ENCODE results near the gene GAB1.

GAB1 gene
- total RNA-seq, result 6.6 to 23.4 (median 11.1) reads per million in 17 experiments

GRCh38 chr4:143336781-143337599, at the start of gene GAB1:
Gene GAB1, plus strand, starts transcription at chr4:143336876. Its CDS starts 313 bp downstream, at chr4:143337189.
- DNase-seq, result peak in 1 of 4 experiments; percentile 24

DNA sequence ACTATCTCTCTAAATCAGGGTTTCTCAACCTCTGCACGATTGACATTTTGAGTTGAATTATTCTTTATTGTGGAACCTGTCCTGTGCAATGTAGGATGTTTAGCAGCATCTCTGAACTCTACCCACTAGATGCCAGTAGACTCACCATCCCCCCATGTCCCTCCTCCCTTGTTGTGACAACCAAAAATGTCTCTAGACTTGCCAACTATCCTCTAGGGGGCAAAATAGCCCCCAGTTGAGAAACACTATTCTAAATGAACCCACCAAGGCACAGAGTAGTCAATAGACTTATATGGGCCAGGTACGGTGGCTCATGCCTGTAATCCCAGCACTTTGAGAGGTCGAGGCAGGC, 49.1 kb upstream of the GAB1 start:
- no peak for DNase-seq

- no peak for DNase-seq
These were observed 48.5 kb upstream of the GAB1 start for GRCh38 chr4:143288171-143288570.

GRCh38 chr4:143289370-143289769, 47.3 kb upstream of the GAB1 start:
- no peak for DNase-seq

DNA sequence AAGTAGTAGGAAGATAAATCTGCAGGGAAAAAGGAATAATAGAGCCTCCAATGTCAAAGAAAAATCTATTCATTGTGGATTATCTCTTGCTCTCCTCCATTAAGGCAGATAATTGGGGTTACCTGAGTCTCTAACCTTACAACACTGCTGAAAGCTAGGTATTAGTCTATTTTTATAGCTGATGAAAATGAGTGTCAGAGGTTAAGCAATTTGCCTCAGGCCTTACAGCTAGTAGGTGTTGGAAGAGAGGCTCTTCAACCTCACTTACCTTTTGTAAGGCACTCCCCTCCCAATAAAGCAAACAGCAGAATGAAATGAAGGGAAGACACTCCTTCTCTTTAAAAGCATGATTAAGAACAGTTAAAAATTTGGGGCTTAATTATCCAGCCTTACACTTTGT, 45.4 kb upstream of the GAB1 start:
- no peak for DNase-seq

DNA sequence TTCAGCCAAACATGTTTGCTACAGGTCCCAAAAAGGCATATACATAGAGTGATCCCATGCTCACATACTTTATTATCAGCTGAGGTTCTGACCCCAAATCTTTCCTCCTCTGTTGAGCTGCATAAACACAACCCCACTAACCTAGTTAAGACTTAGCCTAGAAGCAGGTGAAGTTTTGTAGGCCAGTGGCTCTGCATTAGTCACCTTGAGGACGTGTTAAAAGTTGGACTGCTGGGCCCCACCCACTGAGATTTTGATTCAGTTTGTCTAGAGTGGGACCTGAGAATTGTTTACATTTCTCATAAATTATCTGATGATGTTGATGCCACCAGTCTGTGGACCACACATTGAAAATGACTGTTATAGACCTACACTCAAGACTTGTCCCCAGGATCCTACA, 43.8 kb upstream of the GAB1 start:
- DNase-seq, result no peak

- no peak for DNase-seq
These were observed 42.4 kb upstream of the GAB1 start for GRCh38 chr4:143294310-143294709.

DNA sequence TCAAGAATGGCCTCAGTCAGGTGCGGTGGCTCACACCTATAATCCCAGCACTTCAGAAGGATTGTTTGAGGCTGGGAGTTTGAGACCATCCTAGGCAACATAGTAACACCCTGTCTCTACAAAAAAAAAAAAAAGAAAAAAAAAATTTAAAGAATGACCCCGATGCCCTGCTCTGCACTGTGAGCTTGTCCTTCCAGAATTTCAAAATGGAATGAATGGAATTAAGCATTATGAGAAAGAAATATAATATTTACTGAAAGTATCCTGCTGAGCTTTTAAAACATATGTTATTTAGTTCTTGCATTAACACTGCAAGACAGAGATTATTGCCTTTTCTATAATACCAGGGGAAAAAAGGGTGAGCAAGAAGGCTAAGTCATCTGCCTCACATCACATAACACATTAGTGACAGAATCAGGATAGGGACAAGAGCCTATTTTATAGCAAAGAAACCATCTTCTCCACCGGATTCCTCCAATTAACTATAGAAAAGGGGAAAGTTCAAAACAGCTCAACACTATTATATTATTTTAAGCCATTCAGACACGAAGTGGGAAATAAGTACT, 41.9 kb upstream of the GAB1 start:
- DNase-seq, result no peak

- DNase-seq, result no peak
These were observed 40.1 kb upstream of the GAB1 start for GRCh38 chr4:143296397-143297067.

DNA sequence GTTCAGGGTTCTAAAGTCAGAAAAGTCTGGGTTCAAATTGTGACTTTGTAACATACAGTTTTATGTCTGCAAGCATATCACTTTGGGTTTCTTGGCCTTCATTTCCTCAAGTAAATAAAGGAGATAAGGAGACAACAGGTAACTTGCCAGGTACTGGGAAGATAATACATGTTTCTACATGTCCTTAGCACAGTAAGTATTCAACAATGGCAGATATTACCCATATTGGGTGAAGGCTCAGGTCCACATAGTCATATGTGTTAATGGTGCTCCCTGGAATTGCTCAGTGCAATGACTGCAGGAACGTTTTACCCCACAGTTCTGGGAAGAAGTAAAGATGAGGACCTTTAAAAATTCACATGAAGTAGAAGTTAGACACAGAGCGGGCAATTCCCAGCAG, 35.8 kb upstream of the GAB1 start:
- no peak for DNase-seq

DNA sequence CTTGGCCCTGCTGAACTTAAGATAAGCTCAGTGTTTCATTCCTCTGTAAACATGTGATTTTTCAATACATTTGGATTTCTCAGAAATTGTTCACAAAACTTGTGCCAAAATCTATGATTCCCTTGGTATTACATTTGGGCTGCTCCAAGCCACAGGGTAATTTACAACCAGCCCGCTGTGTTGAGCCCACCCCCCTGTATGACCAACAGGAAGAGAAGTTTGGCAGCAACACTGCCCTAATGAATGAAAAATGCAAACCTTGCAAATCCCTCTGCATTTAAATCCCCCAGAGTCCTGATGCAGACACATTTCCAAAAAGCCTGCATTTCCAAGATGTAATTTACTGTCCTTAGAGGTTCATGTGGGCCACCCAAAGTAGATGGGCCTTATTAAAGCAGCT, 34.1 kb upstream of the GAB1 start:
- no peak for DNase-seq

DNA sequence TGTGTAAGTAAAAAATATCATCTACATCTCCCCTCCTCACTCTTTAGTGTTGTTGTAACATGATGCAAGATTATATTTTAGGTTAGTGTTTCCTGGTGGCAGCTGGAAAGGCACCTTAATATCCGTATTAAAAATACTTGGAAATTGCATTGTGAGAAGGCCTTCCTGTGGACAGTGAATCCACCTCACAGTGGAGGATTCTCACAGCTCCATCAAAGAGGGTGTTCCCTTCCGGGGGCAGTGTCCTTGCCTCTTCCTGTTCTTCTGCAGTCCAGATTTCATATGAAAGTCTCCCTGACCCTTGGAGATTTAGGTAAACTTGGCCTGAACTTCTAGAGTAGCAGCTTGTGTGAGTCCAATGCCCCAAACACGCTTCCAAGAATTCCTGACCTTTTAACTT, 29.9 kb upstream of the GAB1 start:
- DNase-seq, result no peak

GRCh38 chr4:143307531-143307930, 29.1 kb upstream of the GAB1 start:
- DNase-seq, result no peak

GRCh38 chr4:143308377-143308776, 28.3 kb upstream of the GAB1 start:
- no peak for DNase-seq

DNA sequence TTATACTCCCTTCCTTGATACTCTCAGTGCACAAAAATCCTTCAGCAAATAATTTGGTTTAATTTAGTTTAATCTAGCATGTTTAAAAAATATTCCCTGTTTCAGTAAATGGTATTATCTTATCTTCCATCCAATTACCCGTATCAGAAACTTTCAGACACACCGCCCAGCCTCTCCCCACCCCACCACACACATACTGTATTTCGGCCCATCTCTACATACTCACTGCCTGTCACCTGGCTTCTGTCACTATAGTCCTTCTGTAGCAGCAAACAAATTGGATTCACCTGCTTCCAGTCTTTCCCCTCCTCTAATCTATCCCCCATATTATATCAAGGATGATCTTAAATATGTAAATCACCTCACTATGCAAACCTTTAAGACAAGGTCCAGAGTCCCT, 24.8 kb upstream of the GAB1 start:
- no peak for DNase-seq

GRCh38 chr4:143313521-143313920, 23.2 kb upstream of the GAB1 start:
- DNase-seq, result no peak

- no peak for DNase-seq
These were observed 22.7 kb upstream of the GAB1 start for GRCh38 chr4:143313996-143314395.

- DNase-seq, result no peak
These were observed 16.6 kb upstream of the GAB1 start for GRCh38 chr4:143320113-143320512.

- no peak for DNase-seq
These were observed 9.9 kb upstream of the GAB1 start for GRCh38 chr4:143326735-143327134.

DNA sequence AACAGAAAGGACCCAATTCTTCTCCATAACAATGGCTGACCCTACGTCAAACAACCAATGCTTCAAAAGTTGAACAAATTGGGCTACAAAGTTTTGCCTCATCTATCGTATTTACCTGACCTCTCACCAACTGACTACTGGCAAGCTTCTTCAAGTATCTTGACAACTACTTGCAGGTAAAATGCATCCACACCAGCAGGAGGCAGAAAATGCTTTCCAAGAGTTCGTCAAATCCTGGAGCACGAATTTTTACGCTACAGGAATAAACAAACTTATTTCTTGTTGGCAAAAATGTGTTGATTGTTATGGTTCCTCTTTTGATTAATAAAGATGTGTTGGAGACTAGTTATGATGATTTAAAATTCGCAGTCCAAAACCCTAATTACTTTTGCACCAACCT, 6.7 kb upstream of the GAB1 start:
- DNase-seq, result no peak

DNA sequence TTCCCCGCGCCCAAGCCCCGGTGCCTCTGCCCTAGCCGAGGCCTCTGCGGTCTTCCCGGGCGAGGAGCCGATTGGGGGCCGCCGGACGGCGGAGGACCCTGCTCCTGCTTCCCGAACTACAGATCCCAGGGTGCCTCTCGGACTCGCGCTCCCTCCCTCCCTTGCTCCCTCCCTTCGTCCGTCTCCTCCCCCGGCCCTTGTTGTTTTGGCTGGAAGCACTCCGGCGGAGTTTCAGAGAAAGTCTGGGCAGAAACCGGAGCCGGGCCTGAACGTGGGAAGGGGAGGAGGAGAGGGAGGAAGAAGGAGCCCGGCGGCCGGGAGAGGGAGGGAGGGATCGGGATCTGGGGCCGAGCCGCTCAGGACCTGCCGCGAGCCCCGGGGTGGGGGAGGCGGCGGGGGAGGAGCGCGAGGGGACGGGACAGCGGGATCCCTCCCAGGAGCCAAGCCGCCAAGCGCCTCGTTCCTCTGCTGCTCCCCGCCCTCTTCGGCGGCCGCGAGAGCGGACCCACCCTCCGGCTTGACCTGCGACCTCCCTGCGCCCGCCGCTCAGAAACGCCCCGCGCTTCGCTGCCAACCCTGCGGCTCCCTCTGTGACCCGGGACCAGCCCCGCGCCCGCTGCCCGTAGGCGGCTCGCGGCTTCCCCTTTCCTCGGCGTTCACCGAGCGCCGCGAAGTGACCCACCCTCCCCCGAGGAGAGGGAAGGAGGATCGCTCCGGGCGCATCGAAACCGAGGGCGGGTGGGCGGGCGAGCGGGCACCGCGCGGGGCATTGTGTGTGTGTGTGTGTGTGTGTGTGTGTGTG, 496 bp upstream of the GAB1 start:
- DNase-seq, result peak; percentile 92 to 97 (median 96)

DNA sequence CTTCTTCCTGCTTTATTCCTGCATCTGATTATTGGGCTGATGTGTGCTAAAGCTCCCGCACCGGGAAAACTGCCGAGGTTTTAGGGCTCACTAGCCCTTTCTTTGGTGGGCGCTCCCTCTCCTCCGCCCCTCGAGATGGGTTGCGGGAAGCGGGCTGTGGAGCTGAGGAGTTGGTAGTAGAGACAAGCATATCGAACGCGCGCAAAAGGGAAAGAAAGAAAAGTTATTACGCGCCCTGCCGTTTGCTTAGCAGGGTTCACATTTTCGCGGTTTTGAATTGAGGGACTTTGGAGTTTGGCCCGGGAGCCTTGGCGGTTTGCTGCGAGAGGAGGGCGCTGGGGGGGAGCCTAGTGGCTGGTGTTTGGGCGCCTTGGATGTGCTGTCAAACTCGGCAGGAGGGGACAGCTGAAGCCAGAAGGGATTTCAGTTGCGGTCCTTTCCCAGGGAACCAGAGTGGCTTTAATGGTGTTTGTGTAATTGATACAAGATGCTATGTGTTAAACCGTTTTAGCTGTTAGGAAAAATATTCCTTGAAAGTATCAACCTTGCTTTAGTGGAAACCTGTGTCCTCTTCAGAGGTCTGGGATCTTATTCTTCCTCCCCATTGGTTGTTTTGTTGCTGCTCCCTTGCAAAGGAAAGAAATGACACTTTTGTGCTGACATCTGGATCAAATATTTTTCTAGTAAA, 1.1 kb downstream of the GAB1 start:
- peak; percentile 26 to 52 (median 40) for DNase-seq

GRCh38 chr4:143338313-143338712, 1.6 kb downstream of the GAB1 start:
- DNase-seq, result no peak

All from suppressor macrophage (primary cell).